GM04504 (cell line): Measurements from ENCODE around the gene TWIST2.

ENCODE experiments used
- DNase-seq: peaks from one replicate; pipeline ENCODE4 v3.0.0-alpha.2; 2012; ENCODE audit warnings: low read depth

Gene TWIST2

DNA sequence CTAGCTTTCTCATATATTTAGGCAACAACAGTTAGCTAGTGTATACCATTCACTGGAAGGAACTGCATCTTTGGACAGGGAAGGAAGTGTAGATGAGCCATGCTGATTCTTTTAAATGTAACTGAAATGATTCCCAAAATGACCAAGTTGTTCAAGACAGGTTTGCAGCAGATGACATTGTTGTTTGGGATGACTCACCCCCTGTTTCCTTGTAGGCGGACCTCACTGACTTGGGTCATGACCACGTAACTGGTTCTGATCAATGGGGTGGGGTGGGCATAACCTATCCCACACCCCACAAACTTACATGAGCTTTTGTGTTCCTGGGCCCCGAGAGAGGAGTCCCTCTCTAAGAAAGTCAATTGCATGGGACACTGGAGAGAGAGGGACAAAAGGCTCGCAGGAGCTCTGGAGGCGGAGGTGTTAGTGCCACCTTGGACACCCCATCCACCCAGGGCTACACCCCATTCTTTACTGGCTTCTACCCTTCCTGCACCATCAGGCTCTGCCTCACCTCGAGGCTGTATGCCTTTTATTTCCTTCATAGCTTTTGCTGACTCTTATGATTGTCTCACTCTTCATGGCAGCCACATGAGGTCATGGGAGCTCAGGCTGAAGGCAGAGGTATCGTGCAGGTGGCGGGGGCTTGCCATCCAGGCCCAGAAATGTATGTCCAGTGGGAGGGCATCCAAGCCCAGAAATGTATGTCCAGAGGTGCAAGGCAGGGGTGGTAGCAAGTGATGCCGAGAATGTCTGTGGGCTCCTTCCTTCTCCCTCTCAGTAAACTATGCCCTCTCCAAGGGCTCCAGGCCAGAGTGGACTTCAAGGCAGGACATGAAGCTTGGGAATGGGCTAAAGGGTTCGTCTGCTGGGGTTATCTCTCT is 108.0 kb downstream of the TWIST2 start:
- DNase-seq, result no peak

DNA sequence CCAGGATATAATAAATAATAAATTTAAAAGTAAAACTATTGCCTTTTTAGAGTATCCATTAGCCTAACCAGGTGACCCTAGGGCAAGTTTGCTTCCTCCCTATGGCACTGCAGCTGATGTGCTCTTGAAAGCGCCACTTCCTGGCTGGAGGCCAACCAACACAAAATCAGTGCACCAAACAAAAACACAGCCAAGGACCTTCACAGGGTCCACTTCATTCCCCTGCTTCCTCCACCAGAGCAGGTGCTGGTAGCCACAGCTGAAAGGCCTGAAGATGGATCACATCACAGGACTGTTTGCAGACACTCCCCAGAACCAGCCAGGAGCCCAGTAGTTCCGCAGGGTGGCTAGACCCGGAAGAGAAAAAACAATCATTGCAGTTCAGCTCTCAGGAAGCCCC is 108.8 kb downstream of the TWIST2 start:
- no peak for DNase-seq
